ENCODE results near the gene UGCG.

UGCG gene

GRCh38 chr9:111948951-111949350, 52.3 kb downstream of the UGCG start:
- Histone ChIP-seq H3K27me3 (replicated peaks; ENCODE audit: control insufficient read depth, insufficient read depth, low read length) (no peaks in the 10 kb centered on the region), H3K36me3 (ENCODE audit: control insufficient read depth, insufficient read depth, low read length) (no peaks in the 10 kb centered on the region), H3K4me3 (replicated peaks; ENCODE audit: low read depth, low read length) (no peak overlapping the region)
- DNase-seq (ENCODE audit: extremely low read depth, insufficient read length): no peak
- no peak for TF ChIP-seq CTCF (IDR thresholded peaks at IDR 0.05; ENCODE audit: insufficient read depth, low read length, poor library complexity, severe bottlenecking)

- H3K36me3 ChIP-seq (ENCODE audit: control insufficient read depth, insufficient read depth, low read length): no peaks in the 10 kb centered on the region
- H3K27me3 ChIP-seq (replicated peaks; ENCODE audit: control insufficient read depth, insufficient read depth, low read length): no peaks in the 10 kb centered on the region
- no peak for TF ChIP-seq CTCF (IDR thresholded peaks at IDR 0.05; ENCODE audit: insufficient read depth, low read length, poor library complexity, severe bottlenecking)
- DNase-seq (ENCODE audit: extremely low read depth, insufficient read length): no peak
- no peak overlapping the region for H3K4me3 ChIP-seq (replicated peaks; ENCODE audit: low read depth, low read length)
Measured at GRCh38 chr9:111949919-111950318, 53.3 kb downstream of the UGCG start.

GRCh38 chr9:111952559-111952958, 55.9 kb downstream of the UGCG start:
- Histone ChIP-seq H3K27me3 (replicated peaks; ENCODE audit: control insufficient read depth, insufficient read depth, low read length) (no peaks in the 10 kb centered on the region), H3K36me3 (ENCODE audit: control insufficient read depth, insufficient read depth, low read length) (no peaks in the 10 kb centered on the region), H3K4me3 (replicated peaks; ENCODE audit: low read depth, low read length) (no peak overlapping the region)
- DNase-seq (ENCODE audit: extremely low read depth, insufficient read length): no peak
- TF ChIP-seq CTCF (IDR thresholded peaks at IDR 0.05; ENCODE audit: insufficient read depth, low read length, poor library complexity, severe bottlenecking): no peak

GRCh38 chr9:111953444-111953843, 56.8 kb downstream of the UGCG start:
- Histone ChIP-seq H3K27me3 (replicated peaks; ENCODE audit: control insufficient read depth, insufficient read depth, low read length) (no peaks in the 10 kb centered on the region), H3K36me3 (ENCODE audit: control insufficient read depth, insufficient read depth, low read length) (no peaks in the 10 kb centered on the region), H3K4me3 (replicated peaks; ENCODE audit: low read depth, low read length) (no peak overlapping the region)
- no peak for DNase-seq (ENCODE audit: extremely low read depth, insufficient read length)
- TF ChIP-seq CTCF (IDR thresholded peaks at IDR 0.05; ENCODE audit: insufficient read depth, low read length, poor library complexity, severe bottlenecking): no peak

GRCh38 chr9:111955048-111955447, 58.4 kb downstream of the UGCG start:
- Histone ChIP-seq H3K36me3 (ENCODE audit: control insufficient read depth, insufficient read depth, low read length) (no peaks in the 10 kb centered on the region), H3K4me3 (replicated peaks; ENCODE audit: low read depth, low read length) (no peak overlapping the region), H3K27me3 (replicated peaks; ENCODE audit: control insufficient read depth, insufficient read depth, low read length) (no peaks in the 10 kb centered on the region)
- no peak for DNase-seq (ENCODE audit: extremely low read depth, insufficient read length)
- no peak for TF ChIP-seq CTCF (IDR thresholded peaks at IDR 0.05; ENCODE audit: insufficient read depth, low read length, poor library complexity, severe bottlenecking)
